PC-9 (cell line): Measurements from ENCODE around the gene PHLDB2. TPM values are rescaled to one million over a fixed set of nuclear protein-coding genes. Genes with fewer than 3 reads are reported as not detected.

ENCODE experiments used
- BruUV-seq: library from RNA; stranded (reverse); fragments of 400-500 nt; replicated peaks from 2 replicates; lab custom pipeline; 2021; lab: Mats Ljungman, UMichigan
- CTCF ChIA-PET: fragments of 300-600 bp; sonication (Branson Sonifier 250); formaldehyde crosslinking; loops from one replicate; lab custom pipeline; 2022; ENCODE audit warnings: antibody characterized with exemption; lab: Charles Lee
- POLR2A ChIA-PET: fragments of 300-600 bp; sonication (Branson Sonifier 250); formaldehyde crosslinking; loops from one replicate; lab custom pipeline; 2022; ENCODE audit warnings: antibody characterized with exemption; ENCODE audit not compliant: unreplicated experiment; lab: Charles Lee
- DNase-seq, 2 experiments: peaks; one replicate each; pipeline versions ENCODE4 v3.0.0 to v3.0.0-alpha.2; 2015 to 2022; ENCODE audit warnings: mixed read lengths in 1 of 2
- H2AFZ ChIP-seq: fragments of 200-600 bp; sonication (generic); 2 replicates; pipeline ENCODE4 v1.8.1; 2017; ENCODE audit warnings: antibody characterized with exemption
- H3F3A ChIP-seq: fragments of 200-600 bp; sonication (generic); 2 replicates; pipeline ENCODE4 v1.8.1; 2017; ENCODE audit warnings: antibody characterized with exemption, mild to moderate bottlenecking, low read depth; ENCODE audit not compliant: insufficient read depth
- H3K27ac ChIP-seq: fragments of 200-600 bp; sonication (generic); 2 replicates; pipeline ENCODE4 v1.6.1; 2016; ENCODE audit warnings: mixed run types
- H3K27me3 ChIP-seq: fragments of 200-600 bp; sonication (generic); 2 replicates; pipeline ENCODE4 v1.6.1; 2016; ENCODE audit warnings: low read depth, mixed run types; ENCODE audit not compliant: insufficient read depth
- H3K36me3 ChIP-seq: fragments of 200-600 bp; sonication (generic); 2 replicates; pipeline ENCODE4 v1.6.1; 2016; ENCODE audit warnings: low read depth, mixed run types
- H3K4me1 ChIP-seq: fragments of 200-600 bp; sonication (generic); replicated peaks from 2 replicates; pipeline ENCODE4 v1.6.1; 2016; ENCODE audit warnings: mixed run types; ENCODE audit not compliant: insufficient read depth
- H3K4me2 ChIP-seq: fragments of 200-600 bp; sonication (generic); 2 replicates; pipeline ENCODE4 v1.6.1; 2017; ENCODE audit warnings: mixed run types
- H3K4me3 ChIP-seq: fragments of 200-600 bp; sonication (generic); 2 replicates; pipeline ENCODE4 v1.6.1; 2016; ENCODE audit warnings: mixed run types
- H3K79me2 ChIP-seq: fragments of 200-600 bp; sonication (generic); 2 replicates; pipeline ENCODE4 v1.6.1; 2017; ENCODE audit warnings: low read depth, mixed run types
- H3K9me2 ChIP-seq: fragments of 200-600 bp; sonication (generic); 2 replicates; pipeline ENCODE4 v1.8.1; 2017; ENCODE audit warnings: mild to moderate bottlenecking; ENCODE audit not compliant: insufficient read depth
- H3K9me3 ChIP-seq: fragments of 200-600 bp; sonication (generic); 2 replicates; pipeline ENCODE4 v1.8.1; 2016; ENCODE audit warnings: low read depth; ENCODE audit not compliant: insufficient read depth
- H4K20me1 ChIP-seq: fragments of 200-600 bp; sonication (generic); 2 replicates; pipeline ENCODE4 v1.8.1; 2017; ENCODE audit not compliant: insufficient read depth
- CTCF ChIP-seq: fragments of 200-600 bp; sonication (generic); conservative IDR thresholded peaks from 2 replicates; pipeline ENCODE4 v1.6.1; 2017; ENCODE audit warnings: mixed run types, antibody characterized with exemption, mild to moderate bottlenecking, moderate library complexity
- EZH2 ChIP-seq: fragments of 200-600 bp; sonication (generic); IDR thresholded peaks from 2 replicates; pipeline ENCODE4 v1.8.0; 2017; ENCODE audit warnings: antibody characterized with exemption, low read depth
- intact Hi-C: fragments of 100-400 bp; cut with micrococcal nuclease; formaldehyde crosslinking; loops from one replicate; pipeline ENCODE4 v1.10.0; 2022; ENCODE audit not compliant: unreplicated experiment
- total RNA-seq: library from RNA; stranded (reverse); gene quantifications from 2 replicates; pipeline ENCODE4 v1.2.3, GENCODE V29; 2021

The PHLDB2 gene
- total RNA-seq, 1 experiment from 2014 or later = 42.7 TPM

GRCh38 chr3:111848778-111849177 is 10.3 kb upstream of the PHLDB2 start:
- H3K36me3 ChIP-seq = no peaks in the 10 kb centered on the region
- peaks cover 70% of the 10 kb centered on the region for H3K4me1 ChIP-seq
- peaks cover 42% of the 10 kb centered on the region for H3F3A ChIP-seq
- no peaks in the 10 kb centered on the region for H3K79me2 ChIP-seq
- peaks cover 6% of the 10 kb centered on the region; the same call in 1 of the 2 replicates for H3K9me3 ChIP-seq
- BruUV-seq = no TSS peak
- peak overlapping the region; percentile 19 for H3K4me2 ChIP-seq
- no peak overlapping the region for H2AFZ ChIP-seq
- peak in 1 of 2 experiments; percentile 85 for DNase-seq
- ChIA-PET CTCF (interaction anchor here (0.6 to 1.8 kb wide), 2 partner anchors 12 to 16 kb away, joined by 3 to 4 read pairs; no protein-coding TSS in a partner anchor), POLR2A (no interaction called here)
- no peak for TF ChIP-seq EZH2
- TF ChIP-seq CTCF = no peak
- H3K27ac ChIP-seq = peak overlapping the region; percentile 94
- no peak overlapping the region for H3K4me3 ChIP-seq
- H3K27me3 ChIP-seq = no peaks in the 10 kb centered on the region
- intact Hi-C loops = no loop called here
- H3K9me2 ChIP-seq = no peaks in the 10 kb centered on the region
- H4K20me1 ChIP-seq = no peaks in the 10 kb centered on the region

- Histone ChIP-seq H3K4me2 (no peak overlapping the region), H3K27me3 (no peaks in the 10 kb centered on the region), H3F3A (peaks cover 42% of the 10 kb centered on the region), H3K9me3 (peaks cover 10% of the 10 kb centered on the region), H3K27ac (peak overlapping the region; percentile 83), H3K4me3 (no peak overlapping the region), H3K4me1 (peaks cover 68% of the 10 kb centered on the region), H3K79me2 (no peaks in the 10 kb centered on the region), H3K9me2 (no peaks in the 10 kb centered on the region), H3K36me3 (no peaks in the 10 kb centered on the region), H4K20me1 (no peaks in the 10 kb centered on the region), H2AFZ (no peak overlapping the region)
- TF ChIP-seq EZH2 (no peak), CTCF (no peak)
- BruUV-seq = no TSS peak
- ChIA-PET CTCF (no interaction called here), POLR2A (no interaction called here)
- peak; percentile 12 to 65 for DNase-seq
- intact Hi-C loops = loop anchor here (10.0 kb wide), 1 partner anchor 224 kb away; no protein-coding TSS in a partner anchor
Observed at GRCh38 chr3:111850537-111850936, 8.5 kb upstream of the PHLDB2 start.

GRCh38 chr3:111851511-111851954 is 7.5 kb upstream of the PHLDB2 start:
- Histone ChIP-seq H3F3A (peaks cover 32% of the 10 kb centered on the region), H3K27ac (peak overlapping the region; percentile 83), H3K79me2 (no peaks in the 10 kb centered on the region), H4K20me1 (no peaks in the 10 kb centered on the region), H3K9me3 (peaks cover 10% of the 10 kb centered on the region), H2AFZ (no peak overlapping the region), H3K36me3 (no peaks in the 10 kb centered on the region), H3K9me2 (no peaks in the 10 kb centered on the region), H3K4me3 (no peak overlapping the region), H3K27me3 (no peaks in the 10 kb centered on the region), H3K4me2 (peak overlapping the region; percentile 37), H3K4me1 (peaks cover 58% of the 10 kb centered on the region)
- intact Hi-C loops = loop anchor here (1.0 to 10.0 kb wide), 3 partner anchors 48 to 223 kb away; no protein-coding TSS in a partner anchor
- no TSS peak for BruUV-seq
- ChIA-PET POLR2A (interaction anchor here (0.5 to 1.0 kb wide), 11 partner anchors 9 to 257 kb away, joined by 3 to 7 read pairs (median 5); no protein-coding TSS in a partner anchor), CTCF (interaction anchor here (0.7 kb wide), 1 partner anchor 16 kb away, joined by 8 read pairs; no protein-coding TSS in a partner anchor)
- TF ChIP-seq EZH2 = no peak
- TF ChIP-seq CTCF = no peak
- DNase-seq = peak; percentile 63 to 98
